Nephron (organoid): ENCODE data around the gene MAGI2.
A peak's percentile ranks its signal among the peaks of the same experiment; 100 is the strongest.
"Not testable (repeated sequence)": the region's sequence is repeated elsewhere in the genome, so short reads cannot be mapped to it uniquely, and the experiment has no call there.

ENCODE experiments used
- H3K27ac Mint-ChIP-seq, 3 experiments: 2 replicates each; pipeline ENCODE4 v1.8.0; 2020; ENCODE audit warnings: mixed read lengths in 3 of 3, mild to moderate bottlenecking in 2 of 3, moderate library complexity in 1 of 3
- H3K27me3 Mint-ChIP-seq: 2 replicates; pipeline ENCODE4 v1.8.0; 2021; ENCODE audit warnings: low read depth, mild to moderate bottlenecking, moderate library complexity, mixed read lengths
- H3K36me3 Mint-ChIP-seq: 2 replicates; pipeline ENCODE4 v1.8.0; 2020; ENCODE audit warnings: low read depth, mixed read lengths
- H3K4me1 Mint-ChIP-seq: 2 replicates; pipeline ENCODE4 v1.8.0; 2020; ENCODE audit warnings: mixed read lengths
- H3K4me3 Mint-ChIP-seq, 3 experiments: 2 replicates each; pipeline ENCODE4 v1.8.0; 2020; ENCODE audit warnings: mild to moderate bottlenecking in 3 of 3, mixed read lengths in 3 of 3, moderate library complexity in 2 of 3
- H3K9me3 Mint-ChIP-seq: 2 replicates; pipeline ENCODE4 v1.8.0; 2020; ENCODE audit warnings: mixed read lengths
- CTCF ChIP-seq, 3 experiments: fragments of 200-600 bp; sonication (generic); IDR thresholded peaks; one replicate each; pipeline ENCODE4 v1.5.0; 2021; ENCODE audit warnings: antibody characterized with exemption in 3 of 3; ENCODE audit not compliant: unreplicated experiment in 3 of 3

The MAGI2 gene

GRCh38 chr7:78528964-78529363 lies 924.5 kb downstream of the MAGI2 start:
- TF ChIP-seq CTCF (IDR thresholded peaks at IDR 0.05; ENCODE audit: unreplicated experiment in 3 of 3): no peak
- Mint-ChIP-seq H3K9me3 (no peaks in the 10 kb centered on the region), H3K4me3 (no peak overlapping the region), H3K27ac (no peak overlapping the region), H3K4me1 (no peaks in the 10 kb centered on the region), H3K27me3 (no peaks in the 10 kb centered on the region), H3K36me3 (peaks cover 9% of the 10 kb centered on the region)

DNA sequence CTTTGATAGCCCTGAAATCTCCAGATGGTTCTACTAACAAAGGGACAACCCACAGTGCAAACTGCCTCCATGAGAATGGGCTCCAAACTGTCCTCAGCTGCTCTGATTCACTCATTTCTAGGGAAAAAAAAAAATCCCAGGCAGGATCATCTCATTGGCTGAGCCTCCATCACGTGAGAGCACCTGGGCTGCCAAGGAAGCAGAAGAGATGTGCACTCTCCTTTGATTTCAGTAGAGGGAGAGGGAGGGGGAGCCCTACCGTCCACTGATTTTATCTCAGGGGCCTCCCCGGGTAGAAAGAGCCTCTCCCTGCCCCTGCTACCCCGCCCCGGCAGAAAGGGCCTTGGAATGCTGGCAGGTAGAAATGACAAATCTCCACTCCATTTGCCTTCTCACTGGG lies 929.5 kb downstream of the MAGI2 start:
- no peaks in the 10 kb centered on the region for H3K27me3 Mint-ChIP-seq
- H3K4me1 Mint-ChIP-seq: no peaks in the 10 kb centered on the region
- TF ChIP-seq CTCF (IDR thresholded peaks at IDR 0.05; ENCODE audit: unreplicated experiment in 3 of 3): no peak
- no peaks in the 10 kb centered on the region for H3K36me3 Mint-ChIP-seq
- no peak overlapping the region for H3K4me3 Mint-ChIP-seq
- no peaks in the 10 kb centered on the region for H3K9me3 Mint-ChIP-seq
- no peak overlapping the region for H3K27ac Mint-ChIP-seq

- Mint-ChIP-seq H3K27me3 (no peaks in the 10 kb centered on the region), H3K9me3 (no peaks in the 10 kb centered on the region), H3K4me3 (no peak overlapping the region), H3K36me3 (peaks cover 3% of the 10 kb centered on the region), H3K27ac (no peak overlapping the region), H3K4me1 (no peaks in the 10 kb centered on the region)
- no peak for TF ChIP-seq CTCF (IDR thresholded peaks at IDR 0.05; ENCODE audit: unreplicated experiment in 3 of 3)
These were observed 931.5 kb downstream of the MAGI2 start for GRCh38 chr7:78521961-78522360.

DNA sequence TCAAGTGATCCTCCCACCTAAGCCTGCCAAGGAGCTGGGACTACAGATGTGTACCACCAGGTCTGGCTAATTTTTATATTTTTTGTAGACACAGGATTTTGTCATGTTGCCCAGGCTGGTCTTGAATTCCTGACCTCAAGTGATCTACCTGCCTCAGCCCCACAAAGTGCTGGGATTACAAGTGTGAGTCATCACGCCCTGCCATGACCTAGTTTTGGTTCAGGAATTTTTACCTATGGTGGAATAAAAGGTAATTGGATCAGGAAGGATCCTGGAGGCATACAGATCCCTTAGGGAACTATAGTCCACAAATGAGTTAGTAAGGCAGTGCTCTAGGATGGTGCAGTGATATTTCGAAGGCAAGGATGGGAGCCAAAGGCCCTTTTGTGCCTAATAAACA lies 937.0 kb downstream of the MAGI2 start:
- Mint-ChIP-seq H3K4me1 (no peaks in the 10 kb centered on the region), H3K27me3 (no peaks in the 10 kb centered on the region), H3K27ac (no peak overlapping the region), H3K9me3 (no peaks in the 10 kb centered on the region), H3K4me3 (no peak overlapping the region), H3K36me3 (peaks cover 6% of the 10 kb centered on the region)
- TF ChIP-seq CTCF (IDR thresholded peaks at IDR 0.05; ENCODE audit: unreplicated experiment in 3 of 3): no peak

- H3K36me3 Mint-ChIP-seq: peaks cover 6% of the 10 kb centered on the region
- no peaks in the 10 kb centered on the region for H3K4me1 Mint-ChIP-seq
- H3K27me3 Mint-ChIP-seq: no peaks in the 10 kb centered on the region
- TF ChIP-seq CTCF (IDR thresholded peaks at IDR 0.05; ENCODE audit: unreplicated experiment in 3 of 3): no peak
- no peak overlapping the region for H3K4me3 Mint-ChIP-seq
- H3K27ac Mint-ChIP-seq: no peak overlapping the region
- no peaks in the 10 kb centered on the region for H3K9me3 Mint-ChIP-seq
These were observed 938.8 kb downstream of the MAGI2 start for GRCh38 chr7:78514634-78515033.

- H3K27me3 Mint-ChIP-seq: no peaks in the 10 kb centered on the region
- TF ChIP-seq CTCF (IDR thresholded peaks at IDR 0.05; ENCODE audit: unreplicated experiment in 3 of 3): peak; percentile 59 to 73 (median 62)
- H3K4me1 Mint-ChIP-seq: no peaks in the 10 kb centered on the region
- H3K9me3 Mint-ChIP-seq: no peaks in the 10 kb centered on the region
- H3K36me3 Mint-ChIP-seq: peaks cover 7% of the 10 kb centered on the region
- no peak overlapping the region for H3K4me3 Mint-ChIP-seq
- no peak overlapping the region for H3K27ac Mint-ChIP-seq
These were observed 942.8 kb downstream of the MAGI2 start for GRCh38 chr7:78510580-78511188.

DNA sequence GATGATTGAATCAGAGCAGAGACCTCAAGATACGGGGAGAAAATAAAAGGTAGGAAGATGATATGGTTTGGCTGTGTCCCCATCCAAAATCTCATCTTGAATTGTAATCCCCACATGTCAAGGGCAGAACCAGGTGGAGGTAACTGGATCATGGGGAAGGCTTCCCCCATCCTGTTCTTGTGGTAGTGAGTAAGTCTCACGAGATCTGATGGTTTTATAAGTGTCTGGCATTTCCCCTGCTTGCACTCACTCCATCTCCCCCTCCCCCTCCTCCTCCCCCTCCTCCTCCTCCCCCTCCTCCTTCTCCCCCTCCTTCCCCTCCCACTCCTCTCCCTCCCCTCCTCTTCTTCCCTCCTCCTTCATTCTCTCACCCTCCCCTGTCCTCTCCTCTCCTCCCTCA lies 950.2 kb downstream of the MAGI2 start:
- not testable (repeated sequence) for H3K27ac Mint-ChIP-seq, H3K27me3 Mint-ChIP-seq, H3K9me3 Mint-ChIP-seq, H3K4me3 Mint-ChIP-seq, H3K4me1 Mint-ChIP-seq
- peaks cover 19% of the 10 kb centered on the region for H3K36me3 Mint-ChIP-seq
